NCI-H748 treated with DMSO at 0.1 percent for 48 hours (cell line): Measurements from ENCODE around the gene GPR18.
A peak's percentile ranks its signal among the peaks of the same experiment; 100 is the strongest.

ENCODE experiments used
- DNase-seq: peaks from one replicate; lab custom pipeline; 2025; lab: John Stamatoyannopoulos, UW

GPR18 gene

GRCh38 chr13:99290894-99291293 lies 32.7 kb upstream of the GPR18 start:
- DNase-seq = no peak

- no peak for DNase-seq
These were observed 31.6 kb upstream of the GPR18 start for GRCh38 chr13:99289674-99290337.

GRCh38 chr13:99289271-99289670 lies 31.1 kb upstream of the GPR18 start:
- no peak for DNase-seq

- DNase-seq = no peak
These were observed 29.9 kb upstream of the GPR18 start for GRCh38 chr13:99288089-99288488.

GRCh38 chr13:99287551-99287950 lies 29.4 kb upstream of the GPR18 start:
- DNase-seq = no peak

GRCh38 chr13:99285432-99286182 lies 27.4 kb upstream of the GPR18 start:
- DNase-seq = no peak

- DNase-seq = no peak
These were observed 24.4 kb upstream of the GPR18 start for GRCh38 chr13:99282264-99283231.

GRCh38 chr13:99281811-99282263 lies 23.7 kb upstream of the GPR18 start:
- DNase-seq = no peak

GRCh38 chr13:99280166-99280565 lies 22.0 kb upstream of the GPR18 start:
- no peak for DNase-seq

- DNase-seq = no peak
These were observed 21.5 kb upstream of the GPR18 start for GRCh38 chr13:99279637-99280036.

GRCh38 chr13:99278843-99279242 lies 20.7 kb upstream of the GPR18 start:
- no peak for DNase-seq

GRCh38 chr13:99278200-99278599 lies 20.0 kb upstream of the GPR18 start:
- no peak for DNase-seq

GRCh38 chr13:99277629-99278028 lies 19.4 kb upstream of the GPR18 start:
- DNase-seq = no peak

- no peak for DNase-seq
These were observed 18.5 kb upstream of the GPR18 start for GRCh38 chr13:99276706-99277105.

- DNase-seq = no peak
These were observed 16.9 kb upstream of the GPR18 start for GRCh38 chr13:99275093-99275469.

GRCh38 chr13:99273128-99273527 lies 14.9 kb upstream of the GPR18 start:
- DNase-seq = no peak

- DNase-seq = no peak
These were observed 14.3 kb upstream of the GPR18 start for GRCh38 chr13:99272481-99272880.

GRCh38 chr13:99271249-99271648 lies 13.1 kb upstream of the GPR18 start:
- DNase-seq = no peak

GRCh38 chr13:99270518-99270917 lies 12.3 kb upstream of the GPR18 start:
- no peak for DNase-seq

- DNase-seq = peak; percentile 24
These were observed 11.6 kb upstream of the GPR18 start for GRCh38 chr13:99269627-99270241.

- no peak for DNase-seq
These were observed 10.6 kb upstream of the GPR18 start for GRCh38 chr13:99268822-99269221.

GRCh38 chr13:99267927-99268326 lies 9.7 kb upstream of the GPR18 start:
- no peak for DNase-seq
